GM19324 (cell line): ENCODE measurements around the gene ATP9B.
"Not testable (repeated sequence)": the region's sequence is repeated elsewhere in the genome, so short reads cannot be mapped to it uniquely, and the experiment has no call there.

ENCODE experiments used
- ATAC-seq: cut with Tn5 transposase; IDR thresholded peaks from one replicate; pipeline ENCODE4 v1.9.1; 2021; ENCODE audit warnings: mild to moderate bottlenecking, moderate library complexity; ENCODE audit not compliant: unreplicated experiment, low FRiP score

ATP9B gene

DNA sequence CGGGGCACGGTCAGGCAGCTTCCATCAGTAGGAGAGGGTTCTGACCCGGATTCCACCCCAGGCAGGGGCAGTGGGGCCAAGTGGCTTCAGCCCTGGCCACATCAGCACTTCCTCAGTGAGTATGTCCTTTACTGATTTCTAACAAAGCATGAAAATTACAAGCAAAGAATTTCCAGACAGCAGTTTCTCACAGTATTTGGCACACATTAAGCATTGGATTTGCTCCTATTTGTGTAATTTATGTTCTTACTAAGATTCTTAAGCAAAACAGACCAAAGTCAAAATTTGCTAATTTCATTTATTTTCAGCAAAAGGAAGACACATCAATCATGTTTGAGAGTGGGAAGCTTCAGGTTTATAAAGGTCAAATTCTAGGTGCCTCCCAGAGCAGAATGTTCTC is 253.2 kb downstream of the ATP9B start:
- ATAC-seq, result no peak

DNA sequence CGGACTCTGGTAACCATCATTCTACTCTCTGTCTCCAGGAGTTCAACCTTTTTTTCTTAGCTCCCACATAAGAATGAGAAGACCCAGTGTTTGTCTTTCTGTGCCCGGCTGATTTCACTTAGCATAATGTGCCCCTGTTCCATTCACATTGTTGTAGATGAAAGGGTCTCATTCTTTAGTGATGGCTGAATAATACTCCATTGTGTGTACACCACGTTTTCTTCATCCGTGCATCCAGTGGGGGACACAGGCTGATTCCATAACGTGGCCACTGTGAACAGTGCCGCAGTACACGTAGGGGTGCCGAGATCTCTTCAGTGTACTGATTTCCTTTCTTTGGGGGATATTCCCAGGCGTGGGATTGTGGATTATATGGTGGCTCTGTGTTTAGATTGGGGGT is 254.3 kb downstream of the ATP9B start:
- no peak for ATAC-seq

DNA sequence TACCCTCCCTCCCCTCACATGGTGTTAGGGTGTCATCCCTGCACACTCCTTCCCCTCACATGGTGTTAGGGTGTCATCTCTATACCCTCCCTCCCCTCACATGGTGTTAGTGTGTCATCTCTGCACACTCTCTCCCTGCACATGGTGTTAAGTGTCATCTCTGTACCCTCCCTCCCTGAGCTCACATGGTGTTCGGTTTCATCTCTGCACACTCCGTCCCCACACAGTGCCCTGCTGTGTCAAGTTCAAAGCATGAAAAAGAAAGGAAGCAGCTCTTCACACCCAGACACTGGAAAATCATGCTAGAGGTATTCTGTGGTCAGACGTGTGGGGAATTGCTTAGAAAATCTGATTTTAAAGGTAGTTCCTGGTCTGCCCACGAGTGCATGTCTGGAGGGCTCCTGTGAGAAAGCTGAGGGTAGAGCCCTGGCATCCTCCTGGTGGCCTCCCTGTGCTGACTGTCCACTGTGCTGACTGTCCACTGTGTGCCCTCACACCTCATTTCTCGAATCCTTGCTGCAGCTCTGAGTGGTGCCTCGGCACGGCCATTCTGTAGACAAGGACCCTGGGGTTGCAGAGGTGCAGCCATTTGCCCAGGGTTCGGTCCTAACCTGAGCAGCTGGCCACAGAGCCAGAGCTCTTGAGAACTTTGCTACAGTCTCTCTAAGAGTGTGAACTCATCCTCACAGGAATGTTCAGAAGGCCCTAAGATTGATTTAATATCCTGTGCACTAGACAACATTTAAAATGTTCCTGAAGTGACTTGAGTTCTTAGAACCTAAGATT is 257.4 kb downstream of the ATP9B start:
- no peak for ATAC-seq

DNA sequence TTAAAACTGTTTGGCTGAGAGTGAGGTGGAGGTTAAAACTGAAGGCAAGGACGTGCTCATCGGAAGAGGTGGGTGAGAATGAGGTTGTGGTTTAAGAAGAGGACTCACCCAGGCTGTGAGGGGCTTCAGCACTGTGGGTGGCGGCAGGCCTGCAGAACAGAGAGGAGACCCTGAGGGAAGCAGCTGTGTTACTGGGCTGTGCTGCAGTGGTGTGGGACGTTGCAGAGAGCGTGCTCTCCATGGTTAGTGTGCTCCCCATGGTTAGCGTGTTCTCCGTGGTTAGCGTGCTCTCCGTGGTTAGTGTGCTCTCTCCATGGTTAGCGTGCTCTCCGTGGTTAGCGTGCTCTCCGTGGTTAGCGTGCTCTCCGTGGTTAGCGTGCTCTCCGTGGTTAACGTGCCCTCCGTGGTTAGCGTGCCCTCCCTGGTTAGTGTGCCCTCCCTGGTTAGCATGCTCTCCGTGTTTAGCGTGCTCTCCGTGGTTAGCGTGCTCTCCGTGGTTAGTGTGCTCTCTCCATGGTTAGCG is 258.1 kb downstream of the ATP9B start:
- no peak for ATAC-seq

DNA sequence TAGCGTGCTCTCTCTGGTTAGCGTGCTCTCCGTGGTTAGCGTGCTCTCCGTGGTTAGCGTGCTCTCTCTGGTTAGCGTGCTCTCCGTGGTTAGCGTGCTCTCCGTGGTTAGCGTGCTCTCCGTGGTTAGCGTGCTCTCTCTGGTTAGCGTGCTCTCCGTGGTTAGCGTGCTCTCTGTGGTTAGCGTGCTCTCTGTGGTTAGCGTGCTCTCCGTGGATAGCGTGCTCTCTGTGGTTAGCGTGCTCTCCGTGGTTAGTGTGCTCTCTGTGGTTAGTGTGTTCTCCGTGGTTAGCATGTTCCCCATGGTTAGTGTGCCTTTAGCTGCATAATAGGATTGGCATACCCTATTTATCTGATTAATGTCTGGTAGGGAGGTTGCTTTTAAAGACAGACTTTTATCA is 258.7 kb downstream of the ATP9B start:
- ATAC-seq, result not testable (repeated sequence)

DNA sequence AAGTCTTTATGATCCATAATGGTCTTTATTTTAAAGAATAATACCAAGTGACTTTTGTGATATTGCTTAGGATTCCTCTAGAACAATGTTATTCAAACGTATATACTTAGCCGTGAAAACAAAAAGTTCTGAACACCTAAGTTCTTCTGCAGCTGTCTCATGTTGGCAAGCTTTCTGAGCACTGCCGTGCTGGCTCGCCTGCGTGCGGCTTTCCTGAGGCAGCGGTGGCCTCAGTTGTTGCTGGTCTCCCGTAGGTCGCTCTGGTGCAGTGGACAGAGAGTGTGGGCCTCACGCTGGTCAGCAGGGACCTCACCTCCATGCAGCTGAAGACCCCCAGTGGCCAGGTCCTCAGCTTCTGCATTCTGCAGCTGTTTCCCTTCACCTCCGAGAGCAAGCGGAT is 259.7 kb downstream of the ATP9B start:
- no peak for ATAC-seq

DNA sequence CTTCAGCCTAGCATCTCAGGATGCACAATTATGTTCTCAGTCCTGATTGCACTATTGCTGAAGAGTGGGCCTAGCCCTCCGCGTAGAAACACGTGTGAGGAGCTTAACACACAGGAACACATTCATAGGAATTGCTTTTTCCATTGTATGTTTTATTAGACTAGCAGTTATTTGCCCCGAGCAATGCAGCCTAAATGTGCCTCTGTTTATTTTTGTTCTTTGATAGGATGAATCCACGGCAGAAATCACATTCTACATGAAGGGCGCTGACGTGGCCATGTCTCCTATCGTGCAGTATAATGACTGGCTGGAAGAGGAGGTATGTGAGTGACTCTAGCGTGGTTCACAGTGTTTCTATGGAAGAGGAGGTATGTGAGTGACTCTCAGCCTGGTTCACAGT is 260.6 kb downstream of the ATP9B start:
- no peak for ATAC-seq

DNA sequence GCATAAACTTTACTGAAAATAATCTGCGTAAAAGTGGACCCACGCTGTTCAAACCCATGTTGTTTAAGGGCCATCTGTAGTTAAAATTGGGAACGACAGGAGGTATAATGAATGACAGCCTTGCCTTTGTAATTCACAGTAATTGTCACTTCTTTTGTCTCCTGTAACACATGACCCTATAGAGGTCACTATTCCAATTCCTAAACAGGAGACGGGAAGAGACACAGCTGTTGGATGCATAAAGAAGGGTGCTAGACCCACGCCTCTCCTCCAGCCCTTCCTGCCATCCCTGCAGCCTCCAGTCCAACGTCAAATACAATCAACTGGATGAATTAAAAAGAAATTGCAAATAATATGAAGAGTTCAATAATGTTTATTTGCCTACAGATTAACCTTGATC is 263.5 kb downstream of the ATP9B start:
- no peak for ATAC-seq

DNA sequence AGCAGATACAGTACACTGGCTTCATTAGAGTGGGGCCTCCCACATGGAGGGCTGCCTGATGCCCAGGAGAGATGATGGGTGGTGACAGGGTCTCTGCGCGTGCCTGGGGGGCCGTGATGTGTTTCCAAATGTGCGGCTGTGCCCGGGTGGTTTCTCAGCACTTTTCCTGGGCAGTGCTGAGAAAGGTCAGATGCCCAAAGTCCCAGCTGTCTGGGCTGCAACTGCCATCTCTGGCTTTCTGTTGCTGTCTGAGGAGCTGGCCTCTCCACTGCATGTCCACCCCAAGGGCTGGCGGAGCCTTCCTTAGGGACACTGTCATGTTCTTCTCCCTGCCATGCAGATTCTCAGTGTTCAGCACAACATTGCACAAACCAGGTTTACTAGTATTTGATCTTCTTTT is 263.9 kb downstream of the ATP9B start:
- ATAC-seq, result no peak

DNA sequence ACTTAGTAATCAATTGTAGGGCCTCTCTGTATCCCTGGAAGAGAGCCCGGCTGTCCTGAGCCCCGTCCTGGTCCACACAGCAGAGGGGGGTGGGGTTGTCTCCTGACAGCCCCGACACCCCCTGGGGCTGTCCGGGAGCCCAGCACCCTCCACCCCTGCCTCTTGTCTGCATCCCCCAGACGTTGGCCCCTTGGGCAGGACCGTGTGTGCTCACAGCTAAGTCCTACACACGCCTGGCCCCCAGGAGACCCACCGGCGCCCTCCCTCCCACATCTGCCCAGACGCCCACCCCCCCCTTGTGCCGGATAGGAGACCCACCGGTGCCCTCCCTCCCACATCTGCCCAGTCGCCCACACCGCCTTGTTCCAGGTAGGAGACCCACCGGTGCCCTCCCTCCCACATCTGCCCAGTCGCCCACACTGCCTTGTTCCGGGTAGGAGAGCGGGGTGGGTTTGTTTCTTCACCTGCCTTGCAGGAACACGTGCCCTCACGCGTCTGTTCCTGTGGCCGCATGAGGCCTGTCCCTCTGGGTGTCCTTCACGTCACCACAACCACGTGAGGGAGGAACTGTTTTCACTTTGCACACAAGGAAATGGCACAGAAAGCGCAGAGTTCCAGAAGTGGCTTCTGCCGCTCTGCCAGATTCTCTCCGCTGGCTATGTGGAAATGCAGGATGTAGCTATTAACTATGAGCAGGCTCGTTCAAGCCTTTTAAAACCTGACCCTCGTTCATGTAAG is 265.5 kb downstream of the ATP9B start:
- no peak for ATAC-seq

DNA sequence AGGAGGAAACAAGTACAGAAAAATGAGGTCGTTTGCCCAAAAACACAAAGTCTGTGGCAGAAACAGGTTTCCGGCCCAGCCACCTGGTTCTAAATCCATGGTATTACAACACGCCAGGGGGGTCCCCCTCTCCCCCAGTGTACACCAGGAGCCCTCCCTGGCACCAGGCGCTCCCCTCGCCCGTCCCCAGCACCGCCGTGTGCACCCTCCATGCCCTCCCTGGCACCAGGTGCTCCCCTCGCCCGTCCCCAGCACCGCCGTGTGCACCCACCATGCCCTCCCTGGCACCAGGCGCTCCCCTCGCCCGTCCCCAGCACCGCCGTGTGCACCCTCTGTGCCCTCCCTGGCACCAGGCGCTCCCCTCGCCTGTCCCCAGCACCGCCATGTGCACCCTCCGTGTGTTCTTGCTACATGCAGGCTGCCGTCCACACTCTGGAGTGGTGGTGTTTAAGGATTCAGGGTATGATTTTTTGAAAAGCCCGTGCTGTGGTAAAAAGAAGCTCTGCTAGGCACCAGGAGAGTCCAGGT is 266.7 kb downstream of the ATP9B start:
- no peak for ATAC-seq

DNA sequence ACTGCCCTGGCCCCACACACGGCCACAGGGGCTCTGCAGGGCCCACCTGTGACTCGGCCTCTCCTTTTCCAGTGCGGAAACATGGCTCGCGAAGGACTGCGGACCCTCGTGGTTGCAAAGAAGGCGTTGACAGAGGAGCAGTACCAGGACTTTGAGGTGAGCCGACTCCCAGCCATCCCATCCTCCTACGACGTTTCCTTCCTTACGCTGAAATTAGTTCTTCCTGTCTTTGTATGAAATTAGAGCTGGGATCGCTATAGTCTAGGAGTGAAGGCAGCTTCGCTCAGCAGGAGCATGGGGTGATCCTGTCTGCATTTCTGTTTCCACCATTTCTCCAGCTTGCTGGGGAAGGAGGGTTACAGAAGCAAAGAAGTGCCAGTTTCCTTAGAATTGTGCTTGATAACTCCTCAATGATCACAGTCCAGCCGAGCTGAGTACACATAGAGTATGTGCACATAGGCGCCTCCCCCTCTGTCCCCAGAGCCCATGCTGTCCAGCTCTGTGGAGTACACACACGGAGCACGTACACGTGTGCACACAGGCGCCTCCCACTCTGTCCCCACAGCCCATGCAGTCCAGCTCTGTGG is 267.5 kb downstream of the ATP9B start:
- ATAC-seq, result no peak

DNA sequence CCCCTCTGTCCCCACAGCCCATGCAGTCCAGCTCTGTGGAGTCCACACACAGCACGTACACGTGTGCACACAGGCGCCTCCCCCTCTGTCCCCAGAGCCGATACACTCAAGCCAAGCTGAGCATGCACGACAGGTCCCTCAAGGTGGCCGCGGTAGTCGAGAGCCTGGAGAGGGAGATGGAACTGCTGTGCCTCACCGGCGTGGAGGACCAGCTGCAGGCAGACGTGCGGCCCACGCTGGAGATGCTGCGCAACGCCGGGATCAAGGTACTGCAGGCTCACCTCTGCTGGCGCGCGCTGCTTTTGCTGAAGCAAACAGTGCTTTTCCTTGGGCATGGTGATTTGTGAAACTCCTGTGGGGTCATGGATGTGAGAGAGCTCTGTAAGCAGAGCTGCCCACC is 268.0 kb downstream of the ATP9B start:
- no peak for ATAC-seq

DNA sequence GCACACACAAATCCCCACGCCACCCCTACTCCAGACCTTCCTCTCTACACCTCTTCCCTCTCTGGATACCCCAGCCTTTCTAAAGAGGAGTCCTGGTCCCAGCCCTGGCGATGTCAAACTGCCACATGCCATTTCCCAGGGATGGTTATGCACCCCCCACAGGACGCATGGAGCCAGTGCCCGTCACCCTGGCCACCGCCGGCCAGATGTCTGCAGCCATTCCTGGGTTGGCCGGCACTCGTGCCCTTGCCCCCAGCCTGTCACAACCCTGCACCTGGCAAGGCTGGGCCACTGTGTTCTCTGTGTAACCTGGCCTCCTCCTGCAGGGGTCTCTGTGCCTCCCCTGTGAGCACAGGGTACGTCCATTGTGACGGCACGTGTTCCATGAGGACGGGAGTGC is 268.4 kb downstream of the ATP9B start:
- no peak for ATAC-seq

DNA sequence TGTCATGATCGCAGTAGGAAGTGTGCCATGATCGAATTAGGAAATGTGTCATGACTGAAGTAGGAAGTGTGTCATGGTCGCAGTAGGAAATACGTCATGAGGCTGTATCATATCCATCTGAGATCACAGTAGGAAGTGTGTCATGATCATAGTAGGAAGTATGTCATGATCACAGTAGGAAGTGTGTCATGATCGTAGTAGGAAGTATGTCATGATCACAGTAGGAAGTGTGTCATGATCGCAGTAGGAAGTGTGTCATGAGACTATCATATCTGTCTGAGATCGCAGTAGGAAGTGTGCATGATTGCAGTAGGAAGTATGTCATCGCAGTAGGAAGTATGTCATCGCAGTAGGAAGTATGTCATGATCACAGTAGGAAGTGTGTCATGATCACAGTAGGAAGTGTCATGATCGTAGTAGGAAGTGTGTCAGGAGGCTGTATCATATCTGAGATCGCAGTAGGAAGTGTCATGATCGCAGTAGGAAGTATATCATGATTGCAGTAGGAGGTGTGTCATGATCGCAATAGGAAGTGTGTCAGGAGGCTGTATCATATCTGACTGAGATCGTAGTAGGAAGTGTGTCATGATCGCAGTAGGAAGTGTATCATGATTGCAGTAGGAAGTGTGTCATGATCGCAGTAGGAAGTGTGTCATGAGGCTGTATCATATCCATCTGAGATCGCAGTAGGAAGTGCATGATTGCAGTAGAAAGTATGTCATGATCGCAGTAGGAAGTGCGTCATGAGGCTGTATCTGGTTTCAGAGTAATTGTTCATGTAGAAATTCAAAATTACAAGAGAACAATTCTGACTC is 270.1 kb downstream of the ATP9B start:
- ATAC-seq, result no peak

DNA sequence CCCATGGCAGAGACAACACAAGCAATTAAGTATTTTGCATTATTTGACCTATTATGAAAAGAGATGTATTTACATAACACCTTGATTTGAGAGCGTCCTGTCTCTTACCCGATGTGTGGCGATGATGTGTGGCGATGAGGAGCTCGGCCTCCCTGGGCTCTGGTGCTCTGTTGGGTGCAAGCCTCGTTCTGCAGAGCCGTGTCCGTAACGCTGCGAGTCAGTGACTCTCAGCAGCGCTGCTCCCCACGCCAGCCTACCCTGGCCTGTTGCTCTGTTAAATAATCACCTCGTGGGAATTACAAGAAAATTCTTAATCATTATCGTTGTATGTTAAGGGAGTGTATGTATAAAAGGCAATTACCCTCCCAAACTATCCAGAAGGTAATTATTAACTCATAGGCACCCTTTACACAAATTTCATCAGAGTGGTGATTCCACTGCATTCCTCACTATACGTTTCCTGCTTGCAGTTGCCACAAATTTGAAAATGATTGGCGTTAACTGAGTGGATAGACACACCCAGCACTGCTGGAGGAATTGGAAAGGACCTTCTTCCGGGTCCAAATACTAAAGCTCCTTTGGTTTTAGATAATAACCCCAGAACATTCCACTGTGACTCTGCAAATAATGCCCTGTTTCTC is 274.5 kb downstream of the ATP9B start:
- no peak for ATAC-seq

DNA sequence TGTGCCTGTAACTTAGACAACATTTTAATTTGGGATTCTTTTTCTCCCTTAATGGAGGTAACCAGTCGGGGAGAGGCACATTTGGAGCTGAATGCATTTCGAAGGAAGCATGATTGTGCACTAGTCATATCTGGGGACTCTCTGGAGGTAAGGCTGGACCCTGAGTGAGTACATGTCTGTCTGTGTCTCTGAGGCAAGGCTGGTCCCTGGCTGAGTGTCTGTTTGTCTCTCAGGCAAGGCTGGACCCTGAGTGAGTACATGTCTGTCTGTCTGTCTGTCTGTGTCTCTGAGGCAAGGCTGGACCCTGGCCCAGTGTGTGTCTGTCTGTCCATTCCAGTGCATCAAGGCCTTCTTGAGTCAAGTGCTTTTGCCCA is 275.0 kb downstream of the ATP9B start:
- ATAC-seq, result no peak

DNA sequence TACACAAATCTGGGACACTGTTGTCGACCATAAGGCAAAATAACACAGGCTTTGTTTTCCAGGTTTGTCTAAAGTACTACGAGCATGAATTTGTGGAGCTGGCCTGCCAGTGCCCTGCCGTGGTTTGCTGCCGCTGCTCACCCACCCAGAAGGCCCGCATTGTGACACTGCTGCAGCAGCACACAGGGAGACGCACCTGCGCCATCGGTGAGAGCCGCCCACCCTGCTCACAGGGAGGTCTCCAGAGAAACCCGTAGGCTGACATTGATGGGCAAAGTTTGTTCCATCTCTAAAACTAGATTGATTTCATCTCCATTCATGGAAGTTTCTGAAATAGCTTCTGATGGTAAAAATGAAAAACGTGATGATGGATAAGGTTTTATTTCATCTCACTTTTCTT is 276.2 kb downstream of the ATP9B start:
- no peak for ATAC-seq

DNA sequence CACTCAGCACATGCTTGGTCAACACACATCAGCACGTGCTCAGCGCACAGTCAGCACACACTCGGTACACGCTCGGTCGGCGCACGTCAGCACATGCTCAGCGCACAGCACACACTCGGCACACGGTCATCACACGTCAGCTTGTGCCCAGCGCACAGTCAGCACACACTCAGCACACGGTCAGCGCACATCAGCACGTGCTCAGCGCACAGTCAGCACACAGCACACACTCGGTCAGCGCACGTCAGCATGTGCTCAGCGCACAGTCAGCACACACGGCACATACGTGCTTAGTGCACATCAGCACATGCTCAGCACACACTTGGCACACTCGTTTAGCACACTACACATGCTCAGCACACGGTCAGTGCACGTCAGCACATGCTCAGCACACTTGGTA is 276.8 kb downstream of the ATP9B start:
- no peak for ATAC-seq

DNA sequence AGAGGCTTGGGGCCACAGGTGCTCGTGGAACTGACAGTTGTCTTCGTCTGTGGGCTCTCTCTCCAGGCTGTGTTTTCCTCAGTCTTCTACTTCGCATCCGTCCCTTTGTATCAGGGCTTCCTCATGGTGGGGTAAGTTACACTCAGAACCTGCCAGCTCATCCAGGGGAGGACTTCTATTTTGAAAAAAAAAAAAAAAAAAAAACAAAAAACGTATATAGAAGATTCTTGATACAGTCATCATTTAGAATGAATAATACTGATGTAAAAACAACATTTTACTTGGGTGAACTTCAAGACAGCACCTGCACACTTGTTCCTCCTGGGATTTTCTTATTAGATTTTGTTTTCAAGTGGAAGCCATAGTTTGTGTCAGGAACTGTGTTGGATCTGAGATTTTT is 278.9 kb downstream of the ATP9B start:
- ATAC-seq, result no peak
